Retinal pigment epithelial cell (primary cell): ENCODE results near the gene GNAZ.

ENCODE experiments used
- DNase-seq: peaks from one replicate; pipeline ENCODE4 v3.0.0-alpha.2; 2010; ENCODE audit warnings: low read depth
- H3K4me3 ChIP-seq: 2 replicates; pipeline ENCODE4 v1.5.1; 2011; ENCODE audit warnings: mild to moderate bottlenecking, low read length, control low read depth, moderate library complexity
- CTCF ChIP-seq: conservative IDR thresholded peaks from 2 replicates; pipeline ENCODE4 v1.5.1; 2011; ENCODE audit warnings: low read depth, low read length, control low read depth, inconsistent platforms

GNAZ gene

GRCh38 chr22:23110190-23110921 is 40.0 kb downstream of the GNAZ start:
- TF ChIP-seq CTCF, result no peak
- H3K4me3 ChIP-seq, result no peak overlapping the region
- no peak for DNase-seq

GRCh38 chr22:23110922-23111527 is 40.7 kb downstream of the GNAZ start:
- no peak overlapping the region for H3K4me3 ChIP-seq
- peak; percentile 4 for TF ChIP-seq CTCF
- DNase-seq, result no peak

- no peak for TF ChIP-seq CTCF
- DNase-seq, result no peak
- no peak overlapping the region for H3K4me3 ChIP-seq
Observed at GRCh38 chr22:23112472-23113012, 42.2 kb downstream of the GNAZ start.

GRCh38 chr22:23113067-23113846 is 42.9 kb downstream of the GNAZ start:
- TF ChIP-seq CTCF, result no peak
- no peak overlapping the region for H3K4me3 ChIP-seq
- DNase-seq, result no peak

GRCh38 chr22:23113847-23114720 is 43.8 kb downstream of the GNAZ start:
- DNase-seq, result no peak
- TF ChIP-seq CTCF, result no peak
- no peak overlapping the region for H3K4me3 ChIP-seq

- DNase-seq, result no peak
- H3K4me3 ChIP-seq, result no peak overlapping the region
- TF ChIP-seq CTCF, result no peak
Observed at GRCh38 chr22:23114721-23115020, 44.4 kb downstream of the GNAZ start.
